Measurements from ENCODE around the gene MT1A. TPM values are rescaled to one million over a fixed set of nuclear protein-coding genes. Genes with fewer than 3 reads are reported as not detected.
A peak's percentile ranks its signal among the peaks of the same experiment; 100 is the strongest.

MT1A gene
- total RNA-seq, 2 experiments from 2014 or later, result not detected

DNA sequence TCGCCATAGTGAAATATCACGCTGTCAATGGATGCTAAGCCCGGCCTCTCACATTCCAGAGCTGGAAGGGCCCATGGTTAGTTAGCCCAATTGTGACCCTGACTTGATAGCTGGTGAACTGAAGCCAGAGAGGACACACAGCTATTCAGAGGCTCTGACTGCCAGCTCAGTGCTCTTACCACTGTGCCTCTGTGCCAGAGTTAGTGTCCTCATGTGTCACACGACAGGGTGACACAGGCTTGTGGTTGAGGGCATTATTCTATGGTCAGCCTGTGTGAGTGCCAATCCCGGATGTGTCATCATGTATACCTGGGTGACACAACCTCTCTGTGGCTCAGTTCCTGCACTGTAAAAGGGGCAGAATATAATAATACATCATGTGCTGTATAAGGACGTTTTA lies 41.4 kb downstream of the MT1A start:
- ATAC-seq (ENCODE audit: poor library complexity), result no peak

DNA sequence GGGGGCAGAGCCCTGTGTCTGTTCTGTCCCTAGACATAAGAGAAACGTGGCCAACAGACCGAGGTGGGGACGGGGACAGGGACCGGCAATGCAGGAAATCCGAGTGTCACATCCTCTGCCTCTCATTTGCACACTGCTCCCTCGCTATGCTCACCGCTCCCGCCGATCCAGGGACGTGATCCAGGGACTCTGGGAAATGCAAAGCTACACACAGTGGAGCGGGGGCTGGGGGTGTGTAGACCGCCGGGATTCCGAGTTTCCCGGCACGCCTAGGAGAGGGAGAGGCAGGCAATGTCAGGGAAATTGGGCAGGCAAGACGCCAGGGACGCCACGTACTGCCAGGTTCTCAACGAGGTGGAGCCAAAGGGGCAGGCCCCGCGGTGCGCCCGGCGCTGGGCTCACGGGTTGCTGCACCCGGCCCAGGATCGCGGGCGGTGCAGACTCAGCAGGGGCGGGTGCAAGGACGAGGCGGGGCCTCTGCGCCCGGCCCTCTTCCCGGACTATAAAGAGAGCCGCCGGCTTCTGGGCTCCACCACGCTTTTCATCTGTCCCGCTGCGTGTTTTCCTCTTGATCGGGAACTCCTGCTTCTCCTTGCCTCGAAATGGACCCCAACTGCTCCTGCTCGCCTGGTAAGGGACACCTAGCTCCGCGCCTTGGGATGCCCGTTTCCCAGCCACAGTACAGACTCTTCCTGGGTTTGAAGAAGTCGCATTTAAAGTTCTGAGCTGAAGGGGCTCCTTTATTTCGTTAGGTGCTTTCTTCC lies 43.7 kb downstream of the MT1A start, which contains the start of gene MT1X:
Gene MT1X (plus strand): TSS at position 532 of the 764 bp plus-strand sequence. CDS start 71 bp downstream, at position 603.
- peaks cover 28% of the 10 kb centered on the region for H3K4me1 ChIP-seq (ENCODE audit: insufficient read depth, low read length)
- Mint-ChIP-seq H3K4me1 (ENCODE audit: low read depth) (peaks cover 27% of the 10 kb centered on the region), H3K27me3 (no peaks in the 10 kb centered on the region), H3K9me3 (no peaks in the 10 kb centered on the region), H3K27ac (peak within 1 kb of the TSS; percentile 93), H3K4me3 (peak within 1 kb of the TSS; percentile 96), H3K36me3 (ENCODE audit: low read depth) (peaks cover 8% of the 10 kb centered on the region)
- H3K36me3 ChIP-seq (ENCODE audit: insufficient read depth, low read length), result no peaks in the 10 kb centered on the region
- POLR2A ChIA-PET, result interaction anchor here (1.0 to 2.1 kb wide), 12 partner anchors 9 to 77 kb away, joined by 3 to 20 read pairs (median 4); partner anchors contain the start of genes MT1F, MT1G, MT1H and MT2A
- ATAC-seq (ENCODE audit: poor library complexity), result peak; percentile 99
- intact Hi-C loops (cut with DNase I, micrococcal nuclease), result loop anchor here (1.0 to 5.0 kb wide), 5 partner anchors 19 to 105 kb away; partner anchors contain the start of gene MT2A (in 1 of the 2)
- no peaks in the 10 kb centered on the region for H3K27me3 ChIP-seq (ENCODE audit: control insufficient read depth in 1 of 2, insufficient read depth in 2 of 2, low read length in 2 of 2)
- CTCF ChIA-PET, result interaction anchor here (1.2 to 2.7 kb wide), 3 partner anchors 19 to 105 kb away, joined by 3 to 11 read pairs (median 6); no protein-coding TSS in a partner anchor
- H3K9me3 ChIP-seq (ENCODE audit: control insufficient read depth in 1 of 2, insufficient read depth in 1 of 2, low read length in 2 of 2), result peaks cover 0 to 3% of the 10 kb centered on the region in 2 experiments
- peak within 1 kb of the TSS; percentile 50 to 71 for H3K27ac ChIP-seq (ENCODE audit: low read depth in 1 of 2, low read length in 2 of 2)
- TF ChIP-seq, protein P1, sequence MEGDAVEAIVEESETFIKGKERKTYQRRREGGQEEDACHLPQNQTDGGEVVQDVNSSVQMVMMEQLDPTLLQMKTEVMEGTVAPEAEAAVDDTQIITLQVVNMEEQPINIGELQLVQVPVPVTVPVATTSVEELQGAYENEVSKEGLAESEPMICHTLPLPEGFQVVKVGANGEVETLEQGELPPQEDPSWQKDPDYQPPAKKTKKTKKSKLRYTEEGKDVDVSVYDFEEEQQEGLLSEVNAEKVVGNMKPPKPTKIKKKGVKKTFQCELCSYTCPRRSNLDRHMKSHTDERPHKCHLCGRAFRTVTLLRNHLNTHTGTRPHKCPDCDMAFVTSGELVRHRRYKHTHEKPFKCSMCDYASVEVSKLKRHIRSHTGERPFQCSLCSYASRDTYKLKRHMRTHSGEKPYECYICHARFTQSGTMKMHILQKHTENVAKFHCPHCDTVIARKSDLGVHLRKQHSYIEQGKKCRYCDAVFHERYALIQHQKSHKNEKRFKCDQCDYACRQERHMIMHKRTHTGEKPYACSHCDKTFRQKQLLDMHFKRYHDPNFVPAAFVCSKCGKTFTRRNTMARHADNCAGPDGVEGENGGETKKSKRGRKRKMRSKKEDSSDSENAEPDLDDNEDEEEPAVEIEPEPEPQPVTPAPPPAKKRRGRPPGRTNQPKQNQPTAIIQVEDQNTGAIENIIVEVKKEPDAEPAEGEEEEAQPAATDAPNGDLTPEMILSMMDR (IDR thresholded peaks at IDR 0.05), result no peak
- peak within 1 kb of the TSS; percentile 83 for H3K4me3 ChIP-seq (ENCODE audit: low read length)
- peak; percentile 72 to 94 (median 86) for DNase-seq

More for the DNA sequence above, 41.4 kb downstream of the MT1A start:
- ChIA-PET POLR2A (no interaction called here), CTCF (no interaction called here)
- H3K4me1 Mint-ChIP-seq (ENCODE audit: low read depth), result peaks cover 46% of the 10 kb centered on the region
- Histone ChIP-seq H3K4me3 (ENCODE audit: low read length) (no peak overlapping the region), H3K9me3 (ENCODE audit: control insufficient read depth in 1 of 2, insufficient read depth in 1 of 2, low read length in 2 of 2) (no peaks in the 10 kb centered on the region), H3K27me3 (ENCODE audit: control insufficient read depth in 1 of 2, insufficient read depth in 2 of 2, low read length in 2 of 2) (no peaks in the 10 kb centered on the region), H3K27ac (ENCODE audit: low read depth in 1 of 2, low read length in 2 of 2) (no peak overlapping the region), H3K36me3 (ENCODE audit: insufficient read depth, low read length) (no peaks in the 10 kb centered on the region), H3K4me1 (ENCODE audit: insufficient read depth, low read length) (peaks cover 38% of the 10 kb centered on the region)
- no peak overlapping the region for H3K4me3 Mint-ChIP-seq
- no peak for DNase-seq
- no peak overlapping the region for H3K27ac Mint-ChIP-seq
- no peaks in the 10 kb centered on the region for H3K9me3 Mint-ChIP-seq
- intact Hi-C loops (cut with DNase I, micrococcal nuclease), result loop anchor here in 1 of 2 experiments (5.0 kb wide), 1 partner anchor 103 kb away; no protein-coding TSS in a partner anchor
- TF ChIP-seq, protein P1 (IDR thresholded peaks at IDR 0.05), result no peak
- peaks cover 3% of the 10 kb centered on the region for H3K36me3 Mint-ChIP-seq (ENCODE audit: low read depth)
- peaks cover 11% of the 10 kb centered on the region for H3K27me3 Mint-ChIP-seq

DNA sequence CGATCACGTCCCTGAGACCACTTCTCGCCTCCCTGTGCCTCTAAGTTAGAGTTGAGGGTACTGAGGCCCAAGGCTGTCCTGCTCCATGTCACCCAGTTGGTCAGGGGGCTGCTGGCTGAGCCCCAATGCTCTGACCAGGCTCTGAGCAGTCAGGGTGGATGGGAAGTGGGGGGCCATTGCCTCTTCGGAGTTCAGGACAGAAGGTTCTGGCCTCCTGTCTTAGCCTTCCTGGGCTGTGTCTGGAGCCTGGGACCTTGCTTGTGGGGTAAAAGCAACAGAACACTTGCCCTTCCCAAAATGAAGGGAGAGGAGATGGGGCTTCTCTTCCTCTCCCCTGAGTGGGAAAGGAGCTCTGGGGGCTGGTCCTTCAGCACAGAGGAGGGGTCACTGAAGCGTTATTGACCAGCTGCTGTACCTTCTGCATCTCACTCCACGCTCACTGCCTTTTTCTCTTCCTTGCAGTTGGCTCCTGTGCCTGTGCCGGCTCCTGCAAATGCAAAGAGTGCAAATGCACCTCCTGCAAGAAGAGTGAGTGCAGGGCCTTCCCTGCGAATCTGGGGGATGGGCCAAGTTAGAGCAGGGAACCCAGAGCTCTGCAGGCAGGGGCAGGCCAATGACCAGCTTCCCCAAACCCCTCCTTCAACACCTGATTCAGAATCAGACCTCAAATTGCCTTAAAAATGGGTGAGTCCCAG lies 44.4 kb downstream of the MT1A start:
- H3K27me3 ChIP-seq (ENCODE audit: control insufficient read depth in 1 of 2, insufficient read depth in 2 of 2, low read length in 2 of 2), result no peaks in the 10 kb centered on the region
- peak overlapping the region; percentile 83 for H3K4me3 ChIP-seq (ENCODE audit: low read length)
- H3K9me3 Mint-ChIP-seq, result no peaks in the 10 kb centered on the region
- DNase-seq (peak in 2 of 14 experiments; percentile 7 to 21), ATAC-seq (ENCODE audit: poor library complexity) (no peak)
- H3K36me3 ChIP-seq (ENCODE audit: insufficient read depth, low read length), result no peaks in the 10 kb centered on the region
- intact Hi-C loops (cut with DNase I, micrococcal nuclease), result loop anchor here (1.0 to 5.0 kb wide), 5 partner anchors 18 to 106 kb away; partner anchors contain the start of gene MT2A (in 1 of the 2)
- peak overlapping the region; percentile 93 for H3K27ac Mint-ChIP-seq
- H3K4me1 Mint-ChIP-seq (ENCODE audit: low read depth), result peaks cover 27% of the 10 kb centered on the region
- POLR2A ChIA-PET, result interaction anchor here (1.0 to 2.1 kb wide), 12 partner anchors 9 to 78 kb away, joined by 3 to 20 read pairs (median 4); partner anchors contain the start of genes MT1F, MT1G, MT1H and MT2A
- peaks cover 28% of the 10 kb centered on the region for H3K4me1 ChIP-seq (ENCODE audit: insufficient read depth, low read length)
- TF ChIP-seq, protein P1 (IDR thresholded peaks at IDR 0.05), result no peak
- peaks cover 0 to 3% of the 10 kb centered on the region in 2 experiments for H3K9me3 ChIP-seq (ENCODE audit: control insufficient read depth in 1 of 2, insufficient read depth in 1 of 2, low read length in 2 of 2)
- H3K27ac ChIP-seq (ENCODE audit: low read depth in 1 of 2, low read length in 2 of 2), result peak overlapping the region; percentile 50 to 71
- peaks cover 8% of the 10 kb centered on the region for H3K36me3 Mint-ChIP-seq (ENCODE audit: low read depth)
- CTCF ChIA-PET, result interaction anchor here (1.2 to 2.7 kb wide), 3 partner anchors 19 to 106 kb away, joined by 3 to 11 read pairs (median 6); no protein-coding TSS in a partner anchor
- peak overlapping the region; percentile 96 for H3K4me3 Mint-ChIP-seq
- no peaks in the 10 kb centered on the region for H3K27me3 Mint-ChIP-seq
